Upper lobe of left lung (tissue), 6 donors: ENCODE measurements around the gene TMEM150A. TPM values are rescaled to one million over a fixed set of nuclear protein-coding genes. Genes with fewer than 3 reads are reported as not detected.

Experiments used
- ATAC-seq, 2 donors: fragments of 200-7000 bp; cut with Tn5 transposase; one replicate each; pipeline ENCODE4 v1.9.1; 2022; ENCODE audit warnings: mild to moderate bottlenecking in 2 of 2, moderate library complexity in 2 of 2; ENCODE audit not compliant: low FRiP score in 2 of 2
- DNase-seq, 2 donors: peaks; one replicate each; pipeline ENCODE4 v3.0.0-alpha.2; 2019 to 2020
- H3K27ac ChIP-seq, 4 donors: fragments of 200-600 bp; sonication (generic); one replicate each; pipeline ENCODE4 v1.5.1; 2016 to 2019
- H3K27me3 ChIP-seq, 4 donors: fragments of 200-600 bp; sonication (generic); one replicate each; pipeline ENCODE4 v1.5.1; 2017 to 2019
- H3K36me3 ChIP-seq, 4 donors: fragments of 200-600 bp; sonication (generic); one replicate each; pipeline ENCODE4 v1.5.1; 2016 to 2019
- H3K4me1 ChIP-seq, 4 donors: fragments of 200-600 bp; sonication (generic); one replicate each; pipeline ENCODE4 v1.5.1; 2018 to 2019
- H3K4me3 ChIP-seq, 4 donors: fragments of 200-600 bp; sonication (generic); one replicate each; pipeline ENCODE4 v1.5.1; 2017 to 2019; ENCODE audit warnings: mild to moderate bottlenecking in 2 of 4, moderate library complexity in 1 of 4
- H3K9me3 ChIP-seq, 4 donors: fragments of 200-600 bp; sonication (generic); one replicate each; pipeline ENCODE4 v1.5.1; 2018 to 2019
- EP300 ChIP-seq, 4 donors: sonication (generic); formaldehyde crosslinking; IDR thresholded peaks; one replicate each; pipeline ENCODE4 v1.5.1; 2017; ENCODE audit warnings: antibody characterized with exemption in 4 of 4, control low read depth in 2 of 4
- POLR2A ChIP-seq, 4 donors: fragments of 450-650 bp; IDR thresholded peaks; one replicate each; pipeline ENCODE4 v1.5.1; 2016 to 2017; ENCODE audit warnings: antibody characterized with exemption in 4 of 4, mild to moderate bottlenecking in 2 of 4
- POLR2AphosphoS5 ChIP-seq, 2 donors: sonication (generic); formaldehyde crosslinking; IDR thresholded peaks; one replicate each; pipeline ENCODE4 v1.5.1; 2017; ENCODE audit warnings: antibody characterized with exemption in 2 of 2
- WGBS, 2 donors: methylation state at CpG; one replicate each; pipeline ENCODE4 v1.1.5; 2017 to 2018; 5-methylcytosine and 5-hydroxymethylcytosine counted together
- total RNA-seq, 6 donors: library from RNA; depleted of rRNA in 4 of 6; stranded (reverse); fragments of >200 nt in 4 of 6; gene quantifications; one replicate each; pipeline versions ENCODE4 v1.1.0 to v1.2.1, GENCODE V29; 2016 to 2021
- TF ChIP-seq, protein P1 (sequence below), 6 experiments: fragments of 450-650 bp in 4 of 6; fragments of 200-600 bp in 2 of 6; sonication (generic) in 2 of 6; IDR thresholded peaks; one replicate each; pipeline ENCODE4 v1.5.1; 2016 to 2019; ENCODE audit warnings: antibody characterized with exemption in 6 of 6
- donor health status: DM: no; HTN: no; CAD: no; lungs with moderate emphysema.
- donor health status: DM: no; HTN: yes; CAD: no; lungs with severe emphysema.

TMEM150A gene, protein sequence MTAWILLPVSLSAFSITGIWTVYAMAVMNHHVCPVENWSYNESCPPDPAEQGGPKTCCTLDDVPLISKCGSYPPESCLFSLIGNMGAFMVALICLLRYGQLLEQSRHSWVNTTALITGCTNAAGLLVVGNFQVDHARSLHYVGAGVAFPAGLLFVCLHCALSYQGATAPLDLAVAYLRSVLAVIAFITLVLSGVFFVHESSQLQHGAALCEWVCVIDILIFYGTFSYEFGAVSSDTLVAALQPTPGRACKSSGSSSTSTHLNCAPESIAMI
- 10 to 100 TPM; 18.9 to 45.8 (median 32.0) TPM for total RNA-seq

DNA sequence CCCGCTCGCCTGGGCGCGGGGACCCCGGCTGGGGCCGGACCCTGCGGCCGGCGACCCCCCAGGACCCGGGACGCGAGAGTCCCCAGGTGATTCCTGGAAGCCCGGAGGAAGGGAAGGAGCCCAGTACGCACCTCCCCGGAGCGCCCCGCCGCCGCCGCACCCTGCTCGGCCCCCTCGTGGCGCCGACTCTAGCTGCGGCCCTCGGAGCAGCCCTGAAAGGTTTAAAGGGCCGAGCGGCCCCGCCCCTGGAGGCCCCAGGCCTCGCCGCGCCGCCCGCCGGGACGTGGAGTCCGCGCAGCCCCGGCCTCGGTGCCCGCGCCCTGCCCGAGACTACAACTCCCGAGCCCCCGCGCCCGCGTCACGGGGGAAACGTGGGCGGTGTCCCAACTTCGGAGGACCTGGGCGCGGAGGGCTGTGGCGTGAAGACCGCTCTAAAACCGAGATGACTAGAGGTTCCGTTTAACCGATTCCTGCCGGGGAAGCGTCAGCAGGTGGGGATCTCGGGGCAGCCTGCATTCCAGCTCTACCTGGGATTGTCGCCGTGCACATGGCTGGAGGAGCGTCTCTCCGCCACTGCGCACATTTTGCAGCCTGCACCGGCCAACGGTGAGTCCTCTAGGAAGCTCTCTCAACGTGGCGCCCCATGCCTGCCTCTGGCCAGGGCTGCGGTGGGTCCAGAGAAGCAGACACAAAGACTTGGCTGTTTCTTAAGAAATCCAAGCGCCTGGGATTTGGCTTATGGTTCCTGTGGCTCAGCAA, at the start of gene TMEM150A:
TMEM150A (minus strand) TSS at position 223 of the 759 bp plus-strand sequence. CDS start 750 bp downstream, outside the sequence.
- Histone ChIP-seq H3K4me3 (peak within 1 kb of the TSS; percentile 64 to 85 (median 75)), H3K9me3 (no peaks in the 10 kb centered on the region), H3K4me1 (peaks cover 38 to 65% (median 49%) of the 10 kb centered on the region in 4 donors), H3K27ac (peak within 1 kb of the TSS; percentile 87 to 92 (median 92)), H3K27me3 (no peaks in the 10 kb centered on the region), H3K36me3 (peaks cover 1 to 33% (median 14%) of the 10 kb centered on the region in 4 donors)
- DNase-seq, result peak; percentile 97 to 99
- TF ChIP-seq POLR2AphosphoS5 (IDR thresholded peaks at IDR 0.05) (peak; percentile 70 to 77), EP300 (IDR thresholded peaks at IDR 0.05) (peak in 1 of 4 donors; percentile 2), POLR2A (IDR thresholded peaks at IDR 0.05) (peak in 3 of 4 donors; percentile 72 to 96 (median 93))
- TF ChIP-seq, protein P1, sequence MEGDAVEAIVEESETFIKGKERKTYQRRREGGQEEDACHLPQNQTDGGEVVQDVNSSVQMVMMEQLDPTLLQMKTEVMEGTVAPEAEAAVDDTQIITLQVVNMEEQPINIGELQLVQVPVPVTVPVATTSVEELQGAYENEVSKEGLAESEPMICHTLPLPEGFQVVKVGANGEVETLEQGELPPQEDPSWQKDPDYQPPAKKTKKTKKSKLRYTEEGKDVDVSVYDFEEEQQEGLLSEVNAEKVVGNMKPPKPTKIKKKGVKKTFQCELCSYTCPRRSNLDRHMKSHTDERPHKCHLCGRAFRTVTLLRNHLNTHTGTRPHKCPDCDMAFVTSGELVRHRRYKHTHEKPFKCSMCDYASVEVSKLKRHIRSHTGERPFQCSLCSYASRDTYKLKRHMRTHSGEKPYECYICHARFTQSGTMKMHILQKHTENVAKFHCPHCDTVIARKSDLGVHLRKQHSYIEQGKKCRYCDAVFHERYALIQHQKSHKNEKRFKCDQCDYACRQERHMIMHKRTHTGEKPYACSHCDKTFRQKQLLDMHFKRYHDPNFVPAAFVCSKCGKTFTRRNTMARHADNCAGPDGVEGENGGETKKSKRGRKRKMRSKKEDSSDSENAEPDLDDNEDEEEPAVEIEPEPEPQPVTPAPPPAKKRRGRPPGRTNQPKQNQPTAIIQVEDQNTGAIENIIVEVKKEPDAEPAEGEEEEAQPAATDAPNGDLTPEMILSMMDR (IDR thresholded peaks at IDR 0.05), result peak; percentile 47 to 90 (median 76)
- peak; percentile 94 to 98 for ATAC-seq
- WGBS, 2 donors, result 0% methylated on average over 29 of the region's 73 CpGs; no CpG with 5 or more reads in 1 of the 2 donors

DNA sequence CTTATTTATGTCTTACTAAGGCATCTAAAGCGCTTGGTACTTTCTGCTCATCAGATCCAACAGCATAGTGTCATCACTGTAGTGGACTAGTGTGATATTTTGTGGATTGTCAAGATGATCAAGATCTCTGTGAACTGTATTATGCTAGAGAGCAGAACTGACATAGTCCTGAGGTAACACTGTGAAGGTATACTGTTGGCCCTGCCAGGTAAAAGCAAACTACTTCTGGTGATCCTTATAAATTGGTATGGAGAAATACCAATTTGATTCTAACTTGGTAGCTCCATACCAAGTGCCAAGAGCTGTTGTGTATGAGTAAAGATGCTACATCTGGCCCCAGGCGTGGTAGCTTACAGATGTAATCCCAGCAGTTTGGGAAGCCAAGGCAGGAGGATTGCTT, 49.6 kb upstream of the TMEM150A start:
- WGBS, 2 donors, result 96 to 100% methylated on average over 2 of the region's 2 CpGs
- no peaks in the 10 kb centered on the region for H3K9me3 ChIP-seq
- peak overlapping the region; percentile 23 to 74 (median 51) for H3K27ac ChIP-seq
- no peaks in the 10 kb centered on the region for H3K27me3 ChIP-seq
- H3K4me3 ChIP-seq, result no peak overlapping the region
- ATAC-seq (no peak), DNase-seq (no peak)
- H3K36me3 ChIP-seq, result peaks cover 0 to 69% (median 33%) of the 10 kb centered on the region in 4 donors
- no peak for TF ChIP-seq POLR2AphosphoS5 (IDR thresholded peaks at IDR 0.05)
- no peak for TF ChIP-seq EP300 (IDR thresholded peaks at IDR 0.05)
- TF ChIP-seq, protein P1 (IDR thresholded peaks at IDR 0.05), result no peak
- TF ChIP-seq POLR2A (IDR thresholded peaks at IDR 0.05), result no peak
- H3K4me1 ChIP-seq, result peaks cover 21 to 37% (median 25%) of the 10 kb centered on the region in 4 donors

DNA sequence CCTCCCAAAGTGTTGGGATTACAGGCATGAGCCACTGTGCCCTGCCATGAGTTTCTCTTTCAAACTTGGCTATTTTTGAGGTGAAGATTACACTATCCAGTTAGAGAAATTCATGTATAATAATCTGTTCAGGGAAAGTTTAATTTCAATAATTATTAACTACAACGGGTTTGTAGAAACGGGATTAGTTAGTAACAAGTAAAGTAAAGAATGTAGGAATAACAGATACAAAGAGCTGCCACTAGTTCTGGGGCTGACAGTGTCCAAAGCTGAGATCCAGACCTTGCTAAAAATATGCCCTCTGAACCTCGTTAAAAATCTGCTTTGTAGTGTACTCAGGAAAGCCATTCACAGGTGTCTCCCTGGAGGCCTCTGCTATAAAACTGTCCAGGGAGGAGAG, 48.6 kb upstream of the TMEM150A start:
- DNase-seq, result no peak
- no peaks in the 10 kb centered on the region for H3K9me3 ChIP-seq
- no peak for ATAC-seq
- 62 to 67% methylated on average over 3 of the region's 3 CpGs for WGBS, 2 donors
- TF ChIP-seq EP300 (IDR thresholded peaks at IDR 0.05) (no peak), POLR2A (IDR thresholded peaks at IDR 0.05) (no peak), POLR2AphosphoS5 (IDR thresholded peaks at IDR 0.05) (no peak)
- TF ChIP-seq, protein P1 (IDR thresholded peaks at IDR 0.05), result no peak
- H3K27ac ChIP-seq, result peak overlapping the region in 2 of 4 donors; percentile 69 to 74
- no peaks in the 10 kb centered on the region for H3K27me3 ChIP-seq
- H3K4me3 ChIP-seq, result no peak overlapping the region
- H3K4me1 ChIP-seq, result peaks cover 20 to 37% (median 23%) of the 10 kb centered on the region in 4 donors
- H3K36me3 ChIP-seq, result peaks cover 5 to 70% (median 39%) of the 10 kb centered on the region in 4 donors

DNA sequence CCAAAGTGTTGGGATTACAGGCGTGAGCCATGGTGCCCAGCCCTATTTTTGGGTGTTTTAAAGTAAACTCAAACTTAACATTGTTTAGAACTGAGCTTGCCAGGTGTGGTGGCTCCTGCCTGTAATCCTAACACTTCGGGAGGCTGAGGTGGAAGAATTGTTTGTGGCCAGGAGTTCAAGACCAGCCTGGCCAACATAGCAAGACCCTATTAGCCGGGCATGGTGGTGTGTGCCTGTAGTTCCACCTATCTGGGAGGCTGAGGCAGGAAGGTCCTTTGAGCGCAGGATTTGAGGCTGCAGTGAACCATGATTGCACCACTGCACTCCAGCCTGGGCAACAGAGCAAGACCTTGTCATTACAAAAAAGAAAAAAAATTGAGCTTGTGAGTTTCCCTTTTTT, 48.0 kb upstream of the TMEM150A start:
- no peak for ATAC-seq
- H3K36me3 ChIP-seq, result peaks cover 11 to 77% (median 45%) of the 10 kb centered on the region in 4 donors
- 98% methylated on average over 4 of the region's 4 CpGs for WGBS, 2 donors
- no peaks in the 10 kb centered on the region for H3K27me3 ChIP-seq
- peak overlapping the region in 3 of 4 donors; percentile 64 to 74 (median 69) for H3K27ac ChIP-seq
- no peak for TF ChIP-seq EP300 (IDR thresholded peaks at IDR 0.05)
- TF ChIP-seq, protein P1 (IDR thresholded peaks at IDR 0.05), result no peak
- TF ChIP-seq POLR2A (IDR thresholded peaks at IDR 0.05), result no peak
- TF ChIP-seq POLR2AphosphoS5 (IDR thresholded peaks at IDR 0.05), result no peak
- H3K4me1 ChIP-seq, result peaks cover 20 to 37% (median 23%) of the 10 kb centered on the region in 4 donors
- H3K9me3 ChIP-seq, result no peaks in the 10 kb centered on the region
- no peak for DNase-seq
- no peak overlapping the region for H3K4me3 ChIP-seq
